ENCODE data around the gene WDR73.

Gene WDR73

DNA sequence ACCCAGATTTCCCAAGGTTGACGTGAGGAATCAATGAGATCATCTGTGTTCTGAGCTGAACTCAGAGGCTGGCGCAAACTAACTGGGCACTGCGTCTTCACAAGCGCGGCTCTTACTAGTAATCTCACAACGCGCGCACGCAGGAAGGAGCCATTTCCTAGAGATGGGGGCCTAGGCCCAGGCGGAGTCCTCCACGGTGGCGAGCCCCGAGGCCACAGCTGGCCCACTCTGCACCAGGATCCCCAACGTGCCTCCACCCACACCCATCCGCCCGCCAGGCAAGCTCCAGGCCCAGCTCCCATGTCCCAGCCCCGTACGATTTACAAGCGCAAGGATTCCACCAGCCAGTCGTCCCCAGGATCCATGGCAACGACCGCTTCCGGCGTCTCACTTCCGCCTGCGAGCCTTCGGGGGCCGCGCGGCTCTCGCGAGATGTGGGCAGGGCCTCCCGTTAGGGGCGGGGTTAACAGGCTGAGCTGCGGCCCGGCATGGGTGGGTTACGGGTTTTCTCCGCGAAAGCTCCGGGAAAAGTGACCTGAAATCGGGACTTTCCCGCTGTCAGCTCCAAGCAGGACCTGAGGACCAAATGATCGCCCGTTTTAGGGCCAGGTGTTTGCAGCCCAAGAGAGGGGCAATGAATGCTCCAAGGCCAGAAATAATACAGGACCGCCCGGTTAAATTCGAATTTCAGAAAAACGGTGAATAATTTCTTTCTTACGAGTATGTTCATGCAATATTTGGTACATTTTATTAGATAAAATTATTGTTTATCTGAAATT lies at the start of gene WDR73:
Gene WDR73, minus strand, starts transcription at position 374 of the 779 bp plus-strand sequence. Its CDS starts 9 bp downstream, at position 365.
- DNase-seq (ENCODE audit: insufficient read length, low spot score) (peak; percentile 81), FAIRE-seq (no peak)
- TF ChIP-seq, protein P1, sequence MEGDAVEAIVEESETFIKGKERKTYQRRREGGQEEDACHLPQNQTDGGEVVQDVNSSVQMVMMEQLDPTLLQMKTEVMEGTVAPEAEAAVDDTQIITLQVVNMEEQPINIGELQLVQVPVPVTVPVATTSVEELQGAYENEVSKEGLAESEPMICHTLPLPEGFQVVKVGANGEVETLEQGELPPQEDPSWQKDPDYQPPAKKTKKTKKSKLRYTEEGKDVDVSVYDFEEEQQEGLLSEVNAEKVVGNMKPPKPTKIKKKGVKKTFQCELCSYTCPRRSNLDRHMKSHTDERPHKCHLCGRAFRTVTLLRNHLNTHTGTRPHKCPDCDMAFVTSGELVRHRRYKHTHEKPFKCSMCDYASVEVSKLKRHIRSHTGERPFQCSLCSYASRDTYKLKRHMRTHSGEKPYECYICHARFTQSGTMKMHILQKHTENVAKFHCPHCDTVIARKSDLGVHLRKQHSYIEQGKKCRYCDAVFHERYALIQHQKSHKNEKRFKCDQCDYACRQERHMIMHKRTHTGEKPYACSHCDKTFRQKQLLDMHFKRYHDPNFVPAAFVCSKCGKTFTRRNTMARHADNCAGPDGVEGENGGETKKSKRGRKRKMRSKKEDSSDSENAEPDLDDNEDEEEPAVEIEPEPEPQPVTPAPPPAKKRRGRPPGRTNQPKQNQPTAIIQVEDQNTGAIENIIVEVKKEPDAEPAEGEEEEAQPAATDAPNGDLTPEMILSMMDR (IDR thresholded peaks at IDR 0.05; ENCODE audit: insufficient read depth, missing control alignments) = no peak

- FAIRE-seq = no peak
- DNase-seq (ENCODE audit: insufficient read length, low spot score) = no peak
- TF ChIP-seq, protein P1 (IDR thresholded peaks at IDR 0.05; ENCODE audit: insufficient read depth, missing control alignments) = no peak
These were observed 49.7 kb upstream of the WDR73 start for GRCh38 chr15:84703808-84704207.

GRCh38 chr15:84702961-84703482 lies 48.9 kb upstream of the WDR73 start:
- TF ChIP-seq, protein P1 (IDR thresholded peaks at IDR 0.05; ENCODE audit: insufficient read depth, missing control alignments) = no peak
- DNase-seq (ENCODE audit: insufficient read length, low spot score) = no peak
- no peak for FAIRE-seq

DNA sequence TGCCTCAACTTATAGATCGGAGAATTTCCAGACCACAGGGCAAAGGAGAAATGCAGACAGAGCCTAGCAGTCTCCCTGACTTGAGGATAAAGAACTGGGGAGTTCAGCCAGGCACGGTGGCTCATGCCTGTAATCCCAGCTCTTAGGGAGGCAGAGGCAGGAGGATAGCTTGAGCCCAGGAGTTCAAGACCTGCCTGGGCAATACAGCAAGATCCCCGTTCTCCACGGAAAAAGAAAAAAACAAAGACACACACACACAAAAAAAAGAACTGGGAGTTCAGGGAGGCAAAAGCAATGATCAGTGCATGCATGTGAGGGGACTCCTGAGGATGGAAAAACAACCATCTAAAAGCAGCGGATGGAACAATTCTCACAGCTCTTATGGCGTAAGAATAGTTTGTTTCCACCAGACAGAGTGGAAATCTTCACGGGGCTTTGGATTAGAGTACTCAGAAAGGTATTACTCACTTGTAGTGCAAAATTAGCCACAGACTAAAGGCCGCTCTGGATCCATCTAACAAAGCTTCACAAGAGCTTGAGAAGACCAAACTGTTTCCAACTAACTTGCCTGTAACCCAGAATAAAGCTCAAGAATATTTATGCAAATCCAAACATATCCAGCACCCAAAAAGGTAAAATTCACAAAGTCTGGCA lies 45.6 kb upstream of the WDR73 start:
- TF ChIP-seq, protein P1 (IDR thresholded peaks at IDR 0.05; ENCODE audit: insufficient read depth, missing control alignments) = no peak
- DNase-seq (ENCODE audit: insufficient read length, low spot score) (no peak), FAIRE-seq (no peak)

GRCh38 chr15:84697236-84697990 lies 43.3 kb upstream of the WDR73 start:
- TF ChIP-seq, protein P1 (IDR thresholded peaks at IDR 0.05; ENCODE audit: insufficient read depth, missing control alignments) = no peak
- FAIRE-seq = no peak

GRCh38 chr15:84696757-84697156 lies 42.7 kb upstream of the WDR73 start:
- FAIRE-seq = no peak
- no peak for DNase-seq (ENCODE audit: insufficient read length, low spot score)
- TF ChIP-seq, protein P1 (IDR thresholded peaks at IDR 0.05; ENCODE audit: insufficient read depth, missing control alignments) = no peak

More at GRCh38 chr15:84697236-84697990, 43.3 kb upstream of the WDR73 start:
- no peak for DNase-seq (ENCODE audit: insufficient read length, low spot score)

All from D721Med (cell line).